H1 (cell line): ENCODE results near the gene RPUSD4. TPM values are rescaled to one million over a fixed set of nuclear protein-coding genes. Genes with fewer than 3 reads are reported as not detected.

Experiments used
- CTCF ChIA-PET: fragments of 300-600 bp; sonication (Branson Sonifier 250); formaldehyde crosslinking; loops from one replicate; lab custom pipeline; 2021; ENCODE audit not compliant: partially characterized antibody; lab: Charles Lee
- POLR2A ChIA-PET: fragments of 300-600 bp; sonication (Branson Sonifier 250); formaldehyde crosslinking; loops from one replicate; lab custom pipeline; 2021; ENCODE audit warnings: inconsistent platforms; ENCODE audit not compliant: partially characterized antibody; lab: Charles Lee
- DNase-seq, 2 experiments: peaks; one replicate each; pipeline versions ENCODE4 v3.0.0 to v3.0.0-alpha.2; 2010 to 2022; ENCODE audit warnings: low spot score in 2 of 2, low read depth in 1 of 2, mixed read lengths in 1 of 2
- FAIRE-seq: peaks from 2 replicates; lab custom pipeline; 2011; peaks lifted over from hg19 to GRCh38; lab: Jason Lieb, UNC
- H2AFZ ChIP-seq: 2 replicates; pipeline ENCODE4 v1.8.1; 2012; ENCODE audit warnings: low read length, inconsistent platforms
- H2AK5ac ChIP-seq: 2 replicates; pipeline ENCODE4 v1.6.1; 2013; ENCODE audit warnings: low read depth, low read length
- H2BK120ac ChIP-seq: replicated peaks from 2 replicates; pipeline ENCODE3; 2013; ENCODE audit warnings: low read depth, low read length, inconsistent platforms
- H2BK12ac ChIP-seq: 2 replicates; pipeline ENCODE4 v1.6.1; 2013; ENCODE audit warnings: low read depth, low read length
- H2BK15ac ChIP-seq: 2 replicates; pipeline ENCODE4 v1.6.1; 2013; ENCODE audit warnings: low read length
- H2BK20ac ChIP-seq: 2 replicates; pipeline ENCODE4 v1.6.1; 2013; ENCODE audit warnings: low read length
- H2BK5ac ChIP-seq: 2 replicates; pipeline ENCODE4 v1.6.1; 2013; ENCODE audit warnings: low read depth, low read length
- H3K14ac ChIP-seq: 2 replicates; pipeline ENCODE4 v1.6.1; 2013; ENCODE audit warnings: inconsistent platforms; ENCODE audit not compliant: insufficient read length
- H3K18ac ChIP-seq: 2 replicates; pipeline ENCODE4 v1.6.1; 2013; ENCODE audit warnings: low read length; ENCODE audit errors: extremely low read depth
- H3K23ac ChIP-seq: 2 replicates; pipeline ENCODE4 v1.6.1; 2013; ENCODE audit warnings: inconsistent platforms; ENCODE audit not compliant: insufficient read length
- H3K23me2 ChIP-seq: 2 replicates; pipeline ENCODE4 v1.6.1; 2013; ENCODE audit warnings: low read depth, low read length
- H3K27ac ChIP-seq: 2 replicates; pipeline ENCODE4 v1.6.1; 2011; ENCODE audit warnings: low read depth, low read length, inconsistent platforms
- H3K27me3 ChIP-seq, 4 experiments: replicated peaks in 1 of 4; 1 replicate in 1 of 4; 2 replicates in 3 of 4; pipeline versions ENCODE4 v1.6.1 to v1.8.1; 2011 to 2013; ENCODE audit warnings: low read length in 3 of 4, mild to moderate bottlenecking in 3 of 4, inconsistent platforms in 2 of 4, mixed read lengths in 2 of 4, moderate library complexity in 1 of 4; ENCODE audit not compliant: control insufficient read depth in 3 of 4, insufficient read depth in 3 of 4; ENCODE audit errors: extremely low read depth in 1 of 4
- H3K36me3 ChIP-seq, 4 experiments: 2 replicates each; pipeline versions ENCODE4 v1.6.1 to v1.8.1; 2011 to 2013; ENCODE audit warnings: mild to moderate bottlenecking in 4 of 4, low read length in 3 of 4, moderate library complexity in 2 of 4, control low read depth in 1 of 4, inconsistent platforms in 1 of 4; ENCODE audit not compliant: insufficient read depth in 4 of 4, control insufficient read depth in 2 of 4
- H3K4ac ChIP-seq: replicated peaks from 2 replicates; pipeline ENCODE3; 2013; ENCODE audit warnings: low read length, low read depth, mixed read lengths, inconsistent platforms; ENCODE audit not compliant: insufficient read length
- H3K4me1 ChIP-seq, 4 experiments: replicated peaks in 1 of 4; 1 replicate in 1 of 4; 2 replicates in 3 of 4; pipeline versions ENCODE4 v1.6.1 to v1.8.1; 2011 to 2013; ENCODE audit warnings: low read length in 3 of 4, inconsistent platforms in 2 of 4, mixed read lengths in 1 of 4; ENCODE audit not compliant: insufficient read depth in 4 of 4, control insufficient read depth in 3 of 4
- H3K4me2 ChIP-seq, 2 experiments: 2 replicates each; pipeline versions ENCODE4 v1.6.1 to v1.8.1; 2011 to 2013; ENCODE audit warnings: low read depth in 2 of 2, low read length in 2 of 2, control low read depth in 1 of 2, inconsistent platforms in 1 of 2, mild to moderate bottlenecking in 1 of 2; ENCODE audit not compliant: insufficient read depth in 1 of 2
- H3K4me3 ChIP-seq, 4 experiments: fragments of 200-600, 300-600 bp in 1 of 4; sonication (generic), shearing (Covaris generic), sonication (Bioruptor Twin) in 1 of 4; 2 replicates each; pipeline versions ENCODE4 v1.5.1 to v1.8.1; 2011 to 2016; ENCODE audit warnings: low read length in 4 of 4, low read depth in 3 of 4, control low read depth in 2 of 4, inconsistent platforms in 2 of 4, mild to moderate bottlenecking in 2 of 4, mixed read lengths in 1 of 4, moderate library complexity in 1 of 4; ENCODE audit not compliant: insufficient read depth in 2 of 4; ENCODE audit errors: extremely low read depth in 1 of 4
- H3K56ac ChIP-seq: replicated peaks from 2 replicates; pipeline ENCODE3; 2013; ENCODE audit warnings: low read depth, mild to moderate bottlenecking, mixed read lengths, low read length, inconsistent platforms; ENCODE audit not compliant: insufficient read length
- H3K79me1 ChIP-seq: 2 replicates; pipeline ENCODE4 v1.6.1; 2013; ENCODE audit warnings: low read depth, low read length, control low read depth
- H3K79me2 ChIP-seq, 2 experiments: 2 replicates each; pipeline versions ENCODE4 v1.6.1 to v1.8.1; 2012 to 2013; ENCODE audit warnings: low read length in 2 of 2, mild to moderate bottlenecking in 2 of 2, inconsistent platforms in 1 of 2; ENCODE audit not compliant: insufficient read depth in 2 of 2, control insufficient read depth in 1 of 2
- H3K9ac ChIP-seq, 4 experiments: replicated peaks in 1 of 4; 1 replicate in 1 of 4; 2 replicates in 3 of 4; pipeline versions ENCODE4 v1.6.1 to v1.8.1; 2011 to 2013; ENCODE audit warnings: low read depth in 3 of 4, low read length in 3 of 4, control low read depth in 2 of 4, mild to moderate bottlenecking in 2 of 4, moderate library complexity in 2 of 4, inconsistent platforms in 1 of 4; ENCODE audit errors: extremely low read depth in 1 of 4
- H3K9me3 ChIP-seq, 2 experiments: 2 replicates each; pipeline versions ENCODE4 v1.6.1 to v1.8.1; 2012 to 2013; ENCODE audit warnings: mild to moderate bottlenecking in 2 of 2, moderate library complexity in 2 of 2, control low read depth in 1 of 2, inconsistent platforms in 1 of 2, low read depth in 1 of 2, low read length in 1 of 2, mixed read lengths in 1 of 2; ENCODE audit not compliant: insufficient read depth in 2 of 2
- H4K20me1 ChIP-seq, 2 experiments: replicated peaks in 1 of 2; 2 replicates each; pipeline versions ENCODE3 to v1.8.1; 2011 to 2013; ENCODE audit warnings: inconsistent platforms in 2 of 2, low read length in 2 of 2, mild to moderate bottlenecking in 1 of 2; ENCODE audit not compliant: insufficient read depth in 2 of 2, control insufficient read depth in 1 of 2
- H4K5ac ChIP-seq: 2 replicates; pipeline ENCODE4 v1.6.1; 2013; ENCODE audit warnings: low read length, low read depth, mixed read lengths, inconsistent platforms; ENCODE audit not compliant: insufficient read length
- H4K8ac ChIP-seq: 2 replicates; pipeline ENCODE4 v1.8.0; 2013; ENCODE audit warnings: mild to moderate bottlenecking, moderate library complexity, low read length, inconsistent platforms; ENCODE audit not compliant: insufficient read depth; ENCODE audit errors: extremely low read depth
- H4K91ac ChIP-seq: replicated peaks from 2 replicates; pipeline ENCODE3; 2013; ENCODE audit warnings: low read length, mixed read lengths, inconsistent platforms; ENCODE audit not compliant: insufficient read length
- JUN ChIP-seq: IDR thresholded peaks from 2 replicates; pipeline ENCODE4 v1.6.1; 2011; ENCODE audit warnings: low read depth, mild to moderate bottlenecking, improper control_type of control experiment, low read length
- TCF12 ChIP-seq: IDR thresholded peaks from 2 replicates; pipeline ENCODE4 v1.6.1; 2011; ENCODE audit warnings: low read depth, mild to moderate bottlenecking, low read length
- WGBS, 2 experiments: shearing (Covaris generic) in 1 of 2; methylation state at CpG; one replicate each; pipeline versions ENCODE4 v1.1.6 to v1.1.7; 2013 to 2015; ENCODE audit warnings: low lambda C conversion rate in 2 of 2, mixed read lengths in 2 of 2, inconsistent platforms in 1 of 2, low coverage in 1 of 2, missing lambda C conversion rate in 1 of 2; ENCODE audit not compliant: insufficient replicate concordance in 2 of 2, insufficient coverage in 1 of 2, insufficient read length in 1 of 2; ENCODE audit errors: extremely low coverage in 1 of 2, missing lambda C conversion rate in 1 of 2; 5-methylcytosine and 5-hydroxymethylcytosine counted together
- polyA plus RNA-seq, 7 experiments: library from polyadenylated mRNA; depleted of rRNA in 3 of 7; stranded (reverse) in 5 of 7; unstranded in 2 of 7; fragments of >200 nt in 5 of 7; fragments of 200-250 nt in 2 of 7; gene quantifications; 1 replicate in 5 of 7; 2 replicates in 1 of 7; 4 replicates in 1 of 7; pipeline versions ENCODE4 v1.2.1 to v1.2.3, GENCODE V29; 2011 to 2013; ENCODE audit warnings: missing spikeins in 2 of 7, mixed read lengths in 2 of 7
- total RNA-seq: library from RNA; stranded (reverse); fragmentation: NEBNext Ultra II Directional; extraction: Animal tissue kit (Norgen Biotek cat#: 25700); gene quantifications from 2 replicates; pipeline ENCODE4 v1.2.1, GENCODE V29; 2021

RPUSD4 gene
- total and polyA plus RNA-seq, 2 of the 8 experiments (the other 6 are each of a cell fraction or from before 2014, with no cell fraction given) = 36.1 to 50.7 TPM

DNA sequence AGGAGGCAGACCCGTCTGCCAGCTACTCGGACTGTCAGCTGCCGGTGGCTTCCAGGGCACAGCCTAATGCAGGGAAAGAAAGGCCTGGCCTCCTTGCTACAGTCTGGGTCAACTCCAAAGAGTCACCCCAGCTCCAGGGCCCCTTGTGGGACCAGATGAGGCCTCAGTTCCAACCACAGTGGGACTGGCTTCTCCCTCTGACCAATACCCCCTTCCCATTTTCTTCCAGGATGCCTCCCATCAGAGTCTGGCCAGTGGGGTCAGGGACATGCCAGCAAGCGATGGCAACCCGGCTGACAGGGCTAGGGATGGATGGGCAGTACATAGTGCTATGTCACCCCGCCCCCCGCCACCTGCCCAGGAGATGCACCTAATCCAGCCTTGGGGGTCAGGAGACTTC is 36.6 kb downstream of the RPUSD4 start:
- Histone ChIP-seq H2BK120ac (no peak overlapping the region), H3K4me2 (no peak overlapping the region), H3K4me3 (no peak overlapping the region), H3K27ac (no peak overlapping the region), H3K79me1 (no peaks in the 10 kb centered on the region), H2BK20ac (no peak overlapping the region), H4K8ac (no peak overlapping the region), H3K4me1 (no peaks in the 10 kb centered on the region), H3K79me2 (no peaks in the 10 kb centered on the region), H4K5ac (no peak overlapping the region), H3K27me3 (no peaks in the 10 kb centered on the region), H2BK5ac (no peak overlapping the region), H3K23ac (no peak overlapping the region), H2BK15ac (no peak overlapping the region), H4K91ac (no peak overlapping the region), H3K56ac (no peak overlapping the region), H3K36me3 (no peaks in the 10 kb centered on the region), H3K18ac (no peak overlapping the region), H3K23me2 (no peaks in the 10 kb centered on the region; the same call in 1 of the 2 replicates), H2BK12ac (no peak overlapping the region), H3K9me3 (no peaks in the 10 kb centered on the region), H3K4ac (no peak overlapping the region), H4K20me1 (no peaks in the 10 kb centered on the region), H3K9ac (no peak overlapping the region), H2AFZ (no peak overlapping the region), H3K14ac (no peak overlapping the region), H2AK5ac (no peak overlapping the region)
- 95% methylated on average over 7 of the region's 7 CpGs; no CpG with 5 or more reads in 1 of the 2 experiments for WGBS, 2 experiments
- FAIRE-seq (no peak), DNase-seq (no peak)
- ChIA-PET POLR2A (interaction anchor here (1.2 to 1.6 kb wide), 3 partner anchors 10 to 18 kb away, joined by 3 read pairs; no protein-coding TSS in a partner anchor), CTCF (interaction anchor here (1.0 to 1.6 kb wide), 3 partner anchors 11 to 19 kb away, joined by 3 to 8 read pairs (median 5); no protein-coding TSS in a partner anchor)
- no peak for TF ChIP-seq TCF12
- TF ChIP-seq JUN = no peak
